ENCODE data around the gene SFT2D1.

GRCh38 chr6:166293731-166294584, 48.4 kb downstream of the SFT2D1 start:
- no peak for TF ChIP-seq CTCF (conservative IDR thresholded peaks at IDR 0.05; ENCODE audit: low read depth, low read length)
- TF ChIP-seq POLR2A (IDR thresholded peaks at IDR 0.05; ENCODE audit: low read depth, low read length) = no peak
- TF ChIP-seq MXI1 (IDR thresholded peaks at IDR 0.05; ENCODE audit: borderline replicate concordance, low read depth, low read length) = no peak
- TF ChIP-seq SMC3 (IDR thresholded peaks at IDR 0.05; ENCODE audit: low read depth, low read length) = no peak
- no peak for TF ChIP-seq RAD21 (IDR thresholded peaks at IDR 0.05; ENCODE audit: low read length)
- TF ChIP-seq CHD1 (IDR thresholded peaks at IDR 0.05; ENCODE audit: low read depth, low read length) = no peak
- TF ChIP-seq RFX5 (IDR thresholded peaks at IDR 0.05; ENCODE audit: low read depth, low read length) = no peak
- TF ChIP-seq CEBPB (IDR thresholded peaks at IDR 0.05; ENCODE audit: low read depth, low read length) = no peak
- TF ChIP-seq RCOR1 (IDR thresholded peaks at IDR 0.05; ENCODE audit: insufficient replicate concordance, low read length) = no peak
- TF ChIP-seq FOS (IDR thresholded peaks at IDR 0.05; ENCODE audit: low read depth, low read length) = no peak
